ENCODE results near the gene USP49. TPM values are rescaled to one million over a fixed set of nuclear protein-coding genes. Genes with fewer than 3 reads are reported as not detected.

Gene USP49
- total RNA-seq, 1 experiment from 2014 or later, result 7.0 TPM

GRCh38 chr6:41887331-41887751, 7.8 kb downstream of the USP49 start:
- DNase-seq, result no peak
- H3K27me3 Mint-ChIP-seq (ENCODE audit: unreplicated experiment), result no peaks in the 10 kb centered on the region
- TF ChIP-seq, protein P1, sequence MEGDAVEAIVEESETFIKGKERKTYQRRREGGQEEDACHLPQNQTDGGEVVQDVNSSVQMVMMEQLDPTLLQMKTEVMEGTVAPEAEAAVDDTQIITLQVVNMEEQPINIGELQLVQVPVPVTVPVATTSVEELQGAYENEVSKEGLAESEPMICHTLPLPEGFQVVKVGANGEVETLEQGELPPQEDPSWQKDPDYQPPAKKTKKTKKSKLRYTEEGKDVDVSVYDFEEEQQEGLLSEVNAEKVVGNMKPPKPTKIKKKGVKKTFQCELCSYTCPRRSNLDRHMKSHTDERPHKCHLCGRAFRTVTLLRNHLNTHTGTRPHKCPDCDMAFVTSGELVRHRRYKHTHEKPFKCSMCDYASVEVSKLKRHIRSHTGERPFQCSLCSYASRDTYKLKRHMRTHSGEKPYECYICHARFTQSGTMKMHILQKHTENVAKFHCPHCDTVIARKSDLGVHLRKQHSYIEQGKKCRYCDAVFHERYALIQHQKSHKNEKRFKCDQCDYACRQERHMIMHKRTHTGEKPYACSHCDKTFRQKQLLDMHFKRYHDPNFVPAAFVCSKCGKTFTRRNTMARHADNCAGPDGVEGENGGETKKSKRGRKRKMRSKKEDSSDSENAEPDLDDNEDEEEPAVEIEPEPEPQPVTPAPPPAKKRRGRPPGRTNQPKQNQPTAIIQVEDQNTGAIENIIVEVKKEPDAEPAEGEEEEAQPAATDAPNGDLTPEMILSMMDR (IDR thresholded peaks at IDR 0.05; ENCODE audit: unreplicated experiment), result no peak
- H3K9me3 Mint-ChIP-seq (ENCODE audit: low read depth, unreplicated experiment), result no peaks in the 10 kb centered on the region
- no peak overlapping the region for H3K27ac Mint-ChIP-seq (ENCODE audit: unreplicated experiment)
- H3K4me1 Mint-ChIP-seq (ENCODE audit: low read depth, unreplicated experiment), result no peaks in the 10 kb centered on the region
- no peak overlapping the region for H3K4me3 Mint-ChIP-seq (ENCODE audit: low read depth, unreplicated experiment)
- intact Hi-C loops (cut with micrococcal nuclease; ENCODE audit: unreplicated experiment), result no loop called here
- H3K36me3 Mint-ChIP-seq (ENCODE audit: insufficient read depth, unreplicated experiment), result no peaks in the 10 kb centered on the region
- CTCF ChIA-PET, result interaction anchor here (0.5 to 1.4 kb wide), 5 partner anchors 8 to 912 kb away, joined by 3 to 6 read pairs (median 4); partner anchors contain the start of gene USP49
- BruUV-seq (replicated peaks), result no TSS peak

DNA sequence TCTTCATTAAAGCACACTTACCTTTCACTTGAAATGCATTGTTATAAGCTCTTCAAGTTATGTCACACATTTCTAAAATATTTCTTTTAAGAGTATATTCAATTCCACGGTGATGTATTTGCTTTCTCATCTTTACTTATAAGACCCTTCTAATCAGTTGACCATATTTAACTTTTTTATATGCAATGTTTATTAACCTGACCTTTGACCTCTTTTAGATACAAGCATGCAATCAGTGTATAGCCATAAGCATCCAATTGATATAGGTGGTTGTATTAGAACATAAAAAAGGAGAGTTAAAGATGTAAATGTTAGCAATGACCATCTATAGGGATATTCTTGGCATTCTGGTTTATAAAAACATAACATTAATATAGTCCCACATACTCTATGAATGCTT, 9.2 kb downstream of the USP49 start:
- no peak overlapping the region for H3K4me3 Mint-ChIP-seq (ENCODE audit: low read depth, unreplicated experiment)
- no TSS peak for BruUV-seq (replicated peaks)
- DNase-seq, result no peak
- intact Hi-C loops (cut with micrococcal nuclease; ENCODE audit: unreplicated experiment), result no loop called here
- TF ChIP-seq, protein P1 (IDR thresholded peaks at IDR 0.05; ENCODE audit: unreplicated experiment), result no peak
- H3K27ac Mint-ChIP-seq (ENCODE audit: unreplicated experiment), result no peak overlapping the region
- H3K36me3 Mint-ChIP-seq (ENCODE audit: insufficient read depth, unreplicated experiment), result no peaks in the 10 kb centered on the region
- CTCF ChIA-PET, result no interaction called here
- H3K9me3 Mint-ChIP-seq (ENCODE audit: low read depth, unreplicated experiment), result no peaks in the 10 kb centered on the region
- no peaks in the 10 kb centered on the region for H3K27me3 Mint-ChIP-seq (ENCODE audit: unreplicated experiment)
- H3K4me1 Mint-ChIP-seq (ENCODE audit: low read depth, unreplicated experiment), result no peaks in the 10 kb centered on the region

GRCh38 chr6:41884957-41885356, 10.2 kb downstream of the USP49 start:
- Mint-ChIP-seq H3K4me1 (ENCODE audit: low read depth, unreplicated experiment) (no peaks in the 10 kb centered on the region), H3K27ac (ENCODE audit: unreplicated experiment) (no peak overlapping the region), H3K9me3 (ENCODE audit: low read depth, unreplicated experiment) (no peaks in the 10 kb centered on the region), H3K4me3 (ENCODE audit: low read depth, unreplicated experiment) (no peak overlapping the region), H3K36me3 (ENCODE audit: insufficient read depth, unreplicated experiment) (no peaks in the 10 kb centered on the region), H3K27me3 (ENCODE audit: unreplicated experiment) (no peaks in the 10 kb centered on the region)
- intact Hi-C loops (cut with micrococcal nuclease; ENCODE audit: unreplicated experiment), result no loop called here
- no peak for DNase-seq
- BruUV-seq (replicated peaks), result no TSS peak
- TF ChIP-seq, protein P1 (IDR thresholded peaks at IDR 0.05; ENCODE audit: unreplicated experiment), result no peak
- CTCF ChIA-PET, result no interaction called here

DNA sequence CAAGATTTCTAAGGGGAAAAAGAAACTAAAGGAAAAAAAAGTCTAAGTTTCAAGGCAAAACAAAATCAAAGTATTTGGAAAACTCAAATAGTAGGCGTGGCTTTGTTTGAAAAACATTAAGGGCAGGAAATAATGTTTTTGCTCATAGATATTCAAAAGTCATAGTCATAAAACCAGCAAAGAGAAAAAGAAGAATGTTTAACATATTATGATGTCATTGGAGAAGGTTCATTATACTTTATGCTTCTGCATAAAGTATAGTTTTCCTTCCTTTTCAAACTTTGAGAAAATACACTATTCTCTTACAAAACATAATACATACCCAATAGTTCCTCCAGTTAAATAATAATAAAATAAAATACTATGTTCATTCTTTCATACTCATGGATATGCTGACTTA, 13.7 kb downstream of the USP49 start:
- intact Hi-C loops (cut with micrococcal nuclease; ENCODE audit: unreplicated experiment), result no loop called here
- CTCF ChIA-PET, result interaction anchor here (0.6 kb wide), 1 partner anchor 67 kb away, joined by 4 read pairs; no protein-coding TSS in a partner anchor
- no peaks in the 10 kb centered on the region for H3K4me1 Mint-ChIP-seq (ENCODE audit: low read depth, unreplicated experiment)

More for the DNA sequence above, 13.7 kb downstream of the USP49 start:
- Mint-ChIP-seq H3K9me3 (ENCODE audit: low read depth, unreplicated experiment) (no peaks in the 10 kb centered on the region), H3K27me3 (ENCODE audit: unreplicated experiment) (no peaks in the 10 kb centered on the region), H3K27ac (ENCODE audit: unreplicated experiment) (no peak overlapping the region), H3K4me3 (ENCODE audit: low read depth, unreplicated experiment) (no peak overlapping the region), H3K36me3 (ENCODE audit: insufficient read depth, unreplicated experiment) (no peaks in the 10 kb centered on the region)
- TF ChIP-seq, protein P1 (IDR thresholded peaks at IDR 0.05; ENCODE audit: unreplicated experiment), result no peak
- no peak for DNase-seq
- no TSS peak for BruUV-seq (replicated peaks)

All from Calu3 (cell line).